Uterine smooth muscle cell (primary cell): Measurements from ENCODE around the gene NUP50. TPM values are rescaled to one million over a fixed set of nuclear protein-coding genes. Genes with fewer than 3 reads are reported as not detected.

ENCODE experiments used
- total RNA-seq: library from RNA; depleted of rRNA; stranded (reverse); fragments of >200 nt; gene quantifications from 2 replicates; pipeline ENCODE4 v1.2.3, GENCODE V29; 2014

The NUP50 gene, protein sequence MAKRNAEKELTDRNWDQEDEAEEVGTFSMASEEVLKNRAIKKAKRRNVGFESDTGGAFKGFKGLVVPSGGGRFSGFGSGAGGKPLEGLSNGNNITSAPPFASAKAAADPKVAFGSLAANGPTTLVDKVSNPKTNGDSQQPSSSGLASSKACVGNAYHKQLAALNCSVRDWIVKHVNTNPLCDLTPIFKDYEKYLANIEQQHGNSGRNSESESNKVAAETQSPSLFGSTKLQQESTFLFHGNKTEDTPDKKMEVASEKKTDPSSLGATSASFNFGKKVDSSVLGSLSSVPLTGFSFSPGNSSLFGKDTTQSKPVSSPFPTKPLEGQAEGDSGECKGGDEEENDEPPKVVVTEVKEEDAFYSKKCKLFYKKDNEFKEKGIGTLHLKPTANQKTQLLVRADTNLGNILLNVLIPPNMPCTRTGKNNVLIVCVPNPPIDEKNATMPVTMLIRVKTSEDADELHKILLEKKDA
- total RNA-seq: 40.6 and 62.2 TPM in 2 replicates

DNA sequence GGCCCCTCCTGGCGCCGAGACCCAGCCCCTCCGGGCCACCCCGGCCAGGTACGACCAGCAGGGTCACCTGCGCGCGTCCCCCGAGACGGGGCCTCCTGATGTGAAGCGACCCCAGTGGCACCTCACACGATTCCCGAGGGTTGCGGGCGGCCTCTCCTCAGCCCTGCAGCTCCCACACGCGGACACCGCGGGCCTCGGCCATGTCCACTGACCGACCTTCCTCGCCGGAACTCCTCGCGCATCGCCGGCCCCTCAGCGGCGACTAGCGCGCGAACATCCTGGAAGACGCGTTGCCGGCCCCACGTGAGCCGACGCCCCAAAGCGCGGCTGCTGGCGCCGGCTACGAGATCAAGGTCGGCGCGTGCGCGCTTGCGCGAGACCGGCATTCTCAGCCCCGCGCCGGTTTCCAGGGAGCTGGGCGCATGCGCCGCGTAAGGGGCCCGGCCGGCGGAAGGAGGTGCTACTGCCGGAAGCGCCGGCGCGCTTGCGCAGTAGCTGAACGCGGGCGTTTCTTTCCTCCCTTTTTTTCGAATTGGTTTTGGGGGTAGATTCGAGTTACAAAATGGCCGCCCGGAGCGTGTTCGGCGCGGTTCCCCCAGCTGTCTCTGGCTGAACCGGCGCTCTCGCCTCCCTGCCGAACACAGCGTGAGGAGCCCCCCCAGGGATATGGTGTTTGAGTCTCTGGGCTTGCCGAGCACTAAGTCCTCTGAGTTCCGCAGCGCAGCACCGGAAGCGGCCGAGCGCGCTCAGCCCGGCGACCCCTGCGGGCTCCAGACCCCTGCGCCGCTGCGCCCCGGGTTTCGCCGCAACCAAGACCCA, at the start of gene NUP50:
TSS of gene NUP50 (plus strand) at position 475 of the 819 bp plus-strand sequence. CDS start 4,253 bp downstream, outside the sequence.

Other genes starting within 250 kb of the NUP50 start
- gene PHF21B, start 153.9 kb upstream of the NUP50 start, total RNA-seq: under 0.01 TPM in 1 of 2 replicates, not detected in the other
- gene KIAA0930, start 77.0 kb downstream of the NUP50 start, total RNA-seq: 44.8 and 54.0 TPM in 2 replicates
- not detected in 2 replicates for gene UPK3A, start 121.0 kb downstream of the NUP50 start, total RNA-seq
- 11.0 and 29.0 TPM in 2 replicates for gene FAM118A, start 146.0 kb downstream of the NUP50 start, total RNA-seq
- gene SMC1B, start 249.7 kb downstream of the NUP50 start, total RNA-seq: under 0.01 TPM in 1 of 2 replicates, not detected in the other
- 0.87 and 3.0 TPM in 2 replicates for gene RIBC2, start 249.8 kb downstream of the NUP50 start, total RNA-seq